Esophagus muscularis mucosa (tissue), 4 donors: ENCODE results near the gene DGKD.

Experiments
- CTCF ChIP-seq, 3 experiments: fragments of 200-600 bp in 2 of 3; fragments of 450-650 bp in 1 of 3; sonication (generic) in 2 of 3; IDR thresholded peaks; one replicate each; pipeline ENCODE4 v1.5.1; 2017 to 2019; ENCODE audit warnings: antibody characterized with exemption in 3 of 3, mild to moderate bottlenecking in 2 of 3, moderate library complexity in 1 of 3
- EP300 ChIP-seq: sonication (generic); formaldehyde crosslinking; IDR thresholded peaks from one replicate; pipeline ENCODE4 v1.6.1; 2017; ENCODE audit warnings: antibody characterized with exemption
- POLR2A ChIP-seq: fragments of 450-650 bp; IDR thresholded peaks from one replicate; pipeline ENCODE4 v1.6.1; 2017; ENCODE audit warnings: antibody characterized with exemption, moderate library complexity, mild to moderate bottlenecking, low read depth
- POLR2AphosphoS5 ChIP-seq, 2 donors: sonication (generic); formaldehyde crosslinking; IDR thresholded peaks; one replicate each; pipeline ENCODE4 v1.6.1; 2017; ENCODE audit warnings: antibody characterized with exemption in 2 of 2

- no peak for TF ChIP-seq CTCF (IDR thresholded peaks at IDR 0.05)
- no peak for TF ChIP-seq POLR2A
- no peak for TF ChIP-seq POLR2AphosphoS5 (IDR thresholded peaks at IDR 0.05)
- TF ChIP-seq EP300: no peak
Measured at GRCh38 chr2:233489143-233489542, 134.8 kb downstream of the DGKD start.
